ENCODE measurements around the gene EYA4. TPM values are rescaled to one million over a fixed set of nuclear protein-coding genes. Genes with fewer than 3 reads are reported as not detected.
A peak's percentile ranks its signal among the peaks of the same experiment; 100 is the strongest.

EYA4 gene, protein sequence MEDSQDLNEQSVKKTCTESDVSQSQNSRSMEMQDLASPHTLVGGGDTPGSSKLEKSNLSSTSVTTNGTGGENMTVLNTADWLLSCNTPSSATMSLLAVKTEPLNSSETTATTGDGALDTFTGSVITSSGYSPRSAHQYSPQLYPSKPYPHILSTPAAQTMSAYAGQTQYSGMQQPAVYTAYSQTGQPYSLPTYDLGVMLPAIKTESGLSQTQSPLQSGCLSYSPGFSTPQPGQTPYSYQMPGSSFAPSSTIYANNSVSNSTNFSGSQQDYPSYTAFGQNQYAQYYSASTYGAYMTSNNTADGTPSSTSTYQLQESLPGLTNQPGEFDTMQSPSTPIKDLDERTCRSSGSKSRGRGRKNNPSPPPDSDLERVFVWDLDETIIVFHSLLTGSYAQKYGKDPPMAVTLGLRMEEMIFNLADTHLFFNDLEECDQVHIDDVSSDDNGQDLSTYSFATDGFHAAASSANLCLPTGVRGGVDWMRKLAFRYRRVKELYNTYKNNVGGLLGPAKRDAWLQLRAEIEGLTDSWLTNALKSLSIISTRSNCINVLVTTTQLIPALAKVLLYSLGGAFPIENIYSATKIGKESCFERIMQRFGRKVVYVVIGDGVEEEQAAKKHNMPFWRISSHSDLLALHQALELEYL
- polyA plus RNA-seq (ENCODE audit: insufficient read length in 4 of 4), result 10 to 100 TPM in 3 of 4 donors, 1 to 10 TPM in 1; 9.3 to 19.3 (median 17.9) TPM

DNA sequence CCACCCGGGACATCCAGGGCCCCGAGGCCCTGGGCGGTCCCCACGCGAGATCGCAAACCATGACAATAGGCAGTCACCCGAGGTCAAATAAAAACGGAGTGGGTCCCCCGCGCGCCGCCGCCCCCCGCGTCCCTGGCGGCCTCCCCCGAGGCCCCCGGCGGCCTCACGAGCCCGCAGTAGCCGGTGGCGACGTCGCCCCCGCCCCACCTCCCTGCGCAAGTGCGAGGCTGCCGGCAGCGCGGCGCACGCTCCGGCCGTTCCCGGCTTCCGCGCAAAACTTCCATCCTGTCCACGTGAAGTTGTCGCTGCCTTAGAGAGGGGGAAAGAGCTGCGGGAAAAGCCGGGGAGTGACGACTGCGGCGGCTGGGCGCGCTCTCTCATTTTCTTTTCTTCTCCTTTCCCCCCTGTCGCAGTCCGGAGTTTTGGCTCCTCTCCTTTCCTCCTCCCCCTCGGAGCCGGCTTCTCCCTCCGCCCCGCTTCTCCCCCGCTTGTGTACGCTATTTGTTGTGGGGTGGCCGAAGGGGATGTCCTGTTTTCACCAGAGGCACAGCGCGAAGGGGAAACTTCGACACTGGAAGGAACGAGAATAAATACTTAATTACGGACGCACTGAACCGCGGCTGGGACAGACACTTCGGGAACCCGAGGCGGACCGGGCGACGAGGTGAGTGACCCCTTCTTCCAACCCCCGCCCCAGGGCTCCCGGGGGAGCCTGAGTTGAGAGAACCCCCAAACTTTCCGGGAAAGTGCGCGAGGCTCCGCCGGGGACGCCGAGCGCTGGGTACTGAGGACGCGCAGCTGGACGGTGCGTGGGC is at the start of gene EYA4:
Gene EYA4 (plus strand): TSS at position 272 of the 815 bp plus-strand sequence. CDS start 33,424 bp downstream, outside the sequence.
- DNase-seq (ENCODE audit: low read depth in 4 of 4, low spot score in 3 of 4), result peak; percentile 19 to 49 (median 34)

DNA sequence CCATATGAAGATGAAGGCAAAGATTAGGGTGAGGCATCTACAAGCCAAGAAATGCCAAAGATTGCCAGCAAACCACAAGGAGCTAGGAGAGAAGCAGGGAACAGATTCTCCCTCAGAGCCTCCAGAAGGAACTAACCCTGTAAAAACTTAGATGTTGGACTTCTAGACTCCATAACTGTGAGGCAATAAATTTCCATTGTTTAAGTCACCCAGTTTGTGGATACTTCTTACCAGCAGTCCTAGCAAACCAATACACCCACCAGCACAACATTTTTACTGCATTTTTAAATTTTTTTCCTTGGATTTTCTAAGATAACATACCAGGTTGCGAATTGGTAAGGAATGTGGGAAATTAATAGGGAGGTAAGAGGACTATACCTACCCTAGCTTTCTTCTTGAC is 47.8 kb upstream of the EYA4 start:
- no peak for DNase-seq (ENCODE audit: low read depth in 4 of 4, low spot score in 3 of 4)

DNA sequence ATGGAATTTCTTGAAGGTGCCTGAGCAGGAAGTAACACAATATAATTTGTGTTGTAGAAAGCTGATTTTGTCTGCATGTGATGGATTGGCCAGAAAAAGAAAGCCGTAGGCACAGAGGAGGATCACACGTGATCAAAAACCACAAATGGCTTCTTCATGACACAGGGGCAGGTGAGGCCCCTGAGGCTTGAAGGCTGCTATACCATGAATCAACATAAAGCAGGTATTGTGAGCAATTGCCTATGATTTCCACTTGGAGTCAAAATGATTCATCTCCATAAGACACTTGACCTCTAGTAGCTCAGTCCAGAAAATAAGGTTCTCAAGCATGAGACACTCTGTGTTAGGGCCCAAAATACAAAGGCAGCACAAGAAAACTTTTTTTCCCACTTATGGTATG is 42.4 kb upstream of the EYA4 start:
- DNase-seq (ENCODE audit: low read depth in 4 of 4, low spot score in 3 of 4), result no peak

DNA sequence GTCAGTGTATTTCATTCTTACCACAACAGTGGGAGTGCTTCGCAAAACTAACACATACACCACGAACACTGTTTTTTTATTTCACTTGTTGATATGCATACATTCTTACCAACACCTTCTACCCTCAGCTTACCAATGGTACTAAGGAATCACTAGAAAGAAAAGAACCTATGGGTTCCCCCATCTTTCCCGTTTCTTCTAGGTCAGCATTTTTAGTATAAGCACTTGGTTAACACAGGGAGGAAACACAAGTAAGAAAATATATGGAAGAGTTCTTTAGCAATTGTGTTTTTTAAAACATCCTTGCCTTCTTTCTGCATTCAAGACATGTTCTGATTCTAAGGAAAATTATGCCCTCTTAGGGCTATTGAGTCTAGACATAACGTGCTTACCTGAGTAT is 39.9 kb upstream of the EYA4 start:
- no peak for DNase-seq (ENCODE audit: low read depth in 4 of 4, low spot score in 3 of 4)

DNA sequence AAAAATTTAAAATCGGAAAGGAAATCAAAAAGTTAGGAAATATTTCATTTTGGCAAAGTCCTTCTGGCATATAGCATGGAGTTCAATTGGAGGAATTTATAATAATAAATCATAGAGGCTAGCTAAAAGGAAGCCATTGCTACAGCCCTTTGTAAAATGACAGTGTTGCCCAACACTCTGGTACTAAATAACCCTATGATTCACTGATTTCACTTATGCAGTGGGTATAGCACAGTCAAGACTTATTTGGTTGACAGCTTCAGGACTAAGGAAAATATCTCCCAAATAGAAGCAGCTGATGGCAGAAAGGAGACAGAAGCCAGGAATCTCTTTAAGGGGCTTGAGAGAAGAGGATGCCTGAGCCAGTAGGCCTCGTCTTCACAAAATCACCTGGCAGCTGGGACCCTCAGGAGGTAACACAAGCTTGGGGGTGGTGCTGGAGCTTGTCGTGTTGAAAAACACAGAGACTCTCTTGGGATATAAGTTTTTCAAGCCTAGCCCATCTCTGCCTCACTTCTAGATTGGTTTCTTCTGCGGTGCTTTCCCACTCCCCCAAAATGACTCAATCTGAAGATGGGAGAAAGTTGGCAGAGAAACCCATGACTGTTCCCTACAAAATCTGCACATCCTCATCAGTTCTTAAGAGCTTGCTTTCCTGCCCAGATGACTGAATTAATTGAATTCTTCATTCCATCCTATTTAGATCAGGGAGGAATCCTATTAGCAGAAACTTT is 38.4 kb upstream of the EYA4 start:
- no peak for DNase-seq (ENCODE audit: low read depth in 4 of 4, low spot score in 3 of 4)

DNA sequence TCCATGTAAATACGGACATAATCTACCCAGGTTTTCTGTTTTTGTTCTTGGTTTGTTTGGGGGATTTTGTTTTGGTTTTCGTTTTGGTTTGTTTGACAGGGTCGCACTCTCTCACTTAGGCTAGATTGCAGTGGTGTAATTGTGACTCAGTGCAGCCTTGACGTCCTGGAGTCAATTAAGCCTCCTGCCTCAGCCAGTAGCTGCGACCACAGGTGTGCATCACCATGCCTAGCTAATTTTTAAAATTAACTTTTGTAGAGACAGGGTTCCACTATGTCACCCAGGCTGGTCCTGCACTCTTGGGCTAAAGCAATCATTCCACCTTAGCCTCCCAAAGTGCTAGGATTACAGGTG is 37.8 kb upstream of the EYA4 start:
- DNase-seq (ENCODE audit: low read depth in 4 of 4, low spot score in 3 of 4), result no peak

DNA sequence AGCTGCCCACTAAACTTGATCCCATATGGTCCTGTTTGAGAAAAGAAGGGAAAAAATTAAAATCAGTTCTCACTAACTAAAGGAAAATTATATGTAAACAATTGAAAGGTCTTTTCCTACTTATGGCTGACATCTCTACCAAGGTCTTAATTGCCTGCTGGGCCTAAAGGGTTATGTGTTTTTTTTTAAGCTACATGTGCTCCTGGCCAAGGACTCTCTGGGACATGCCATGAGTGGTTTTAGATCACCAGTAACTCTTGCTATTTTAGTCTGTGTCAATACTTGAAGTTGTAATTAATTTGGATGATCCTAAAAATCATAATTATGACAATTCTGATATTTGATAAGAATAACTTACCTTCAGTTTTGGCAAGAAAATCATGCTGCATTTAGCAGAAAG is 35.9 kb upstream of the EYA4 start:
- no peak for DNase-seq (ENCODE audit: low read depth in 4 of 4, low spot score in 3 of 4)

DNA sequence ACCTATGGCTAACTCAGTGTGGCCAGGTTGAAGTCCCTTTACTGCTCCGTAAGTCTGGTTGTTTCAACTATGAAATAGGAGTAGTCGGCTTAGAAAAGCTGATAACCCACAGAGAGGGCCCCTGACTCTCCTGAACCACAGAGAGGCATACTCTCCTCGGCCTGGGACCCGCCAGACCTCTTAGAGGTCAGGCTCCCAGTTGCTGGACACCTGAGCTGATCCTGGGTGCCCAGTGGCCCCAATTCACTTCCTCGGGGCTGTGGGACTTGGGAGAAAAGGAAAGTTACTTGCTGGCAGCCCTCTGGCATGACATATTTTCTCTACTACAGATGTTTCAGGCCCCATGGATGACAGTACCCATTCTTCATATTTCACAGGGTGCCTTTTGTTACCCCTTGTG is 34.2 kb upstream of the EYA4 start:
- no peak for DNase-seq (ENCODE audit: low read depth in 4 of 4, low spot score in 3 of 4)

DNA sequence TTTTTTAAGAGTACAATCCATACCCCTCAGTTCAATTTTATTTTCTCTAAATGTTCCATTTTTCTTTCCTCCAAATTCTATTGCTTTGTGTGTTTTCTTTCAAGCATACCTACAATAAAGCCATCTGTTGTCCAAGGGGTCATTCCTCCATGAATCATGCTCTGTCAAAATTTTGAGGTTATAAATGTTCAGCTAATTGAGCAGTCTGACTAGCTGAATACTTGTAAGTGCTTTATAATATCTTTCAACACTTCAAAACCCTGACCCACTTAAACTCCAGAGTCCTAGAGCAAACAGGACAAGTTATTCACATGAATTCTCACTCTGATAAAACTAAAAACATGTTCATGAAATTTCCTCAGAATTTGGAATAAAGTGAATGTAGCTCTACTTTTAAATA is 33.4 kb upstream of the EYA4 start:
- DNase-seq (ENCODE audit: low read depth in 4 of 4, low spot score in 3 of 4), result no peak

DNA sequence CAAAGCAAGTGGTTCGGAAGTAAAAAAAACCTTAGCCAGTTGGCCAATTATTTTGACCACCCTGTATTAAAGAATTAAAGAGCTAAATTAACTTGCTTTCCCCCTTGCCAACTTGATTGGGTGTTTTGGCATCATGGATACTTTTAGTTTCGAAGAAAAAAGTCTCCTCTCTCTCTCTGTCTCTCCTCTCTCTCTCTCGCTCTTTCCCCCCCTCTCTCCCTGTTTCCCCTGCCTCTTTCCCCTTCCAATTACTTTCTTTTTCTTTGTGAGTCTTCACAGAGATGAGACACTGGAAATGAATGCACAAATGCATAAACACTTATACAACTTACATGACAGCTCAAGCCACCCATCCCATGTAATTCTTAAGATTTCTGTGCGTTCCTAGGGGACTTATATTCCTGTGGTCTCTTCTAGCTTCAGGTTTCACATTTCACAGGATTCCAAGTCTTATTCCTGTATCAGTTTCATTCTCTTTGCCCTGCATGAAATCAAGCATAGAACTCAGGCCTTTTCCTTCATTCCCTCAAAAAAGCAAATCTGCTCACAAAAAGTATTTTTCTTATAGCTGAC is 32.9 kb upstream of the EYA4 start:
- DNase-seq (ENCODE audit: low read depth in 4 of 4, low spot score in 3 of 4), result no peak

DNA sequence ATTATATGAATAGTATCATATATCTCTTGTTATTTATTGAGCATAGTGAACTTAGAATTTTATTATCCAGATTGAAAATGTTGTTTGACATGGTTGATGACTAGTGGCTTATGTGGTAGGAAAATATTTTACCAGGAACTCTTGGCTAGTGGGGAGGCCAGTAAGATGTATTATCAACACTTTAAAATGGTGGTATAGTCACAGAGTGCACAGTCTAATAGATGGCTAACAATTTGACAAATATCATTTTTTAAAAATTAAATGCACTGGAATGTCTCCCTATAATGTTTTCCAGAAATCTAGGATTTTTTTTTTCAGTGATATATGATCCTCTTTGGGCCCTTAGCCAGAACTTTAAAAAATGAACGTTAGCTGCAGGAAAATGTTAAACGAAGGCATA is 26.9 kb upstream of the EYA4 start:
- no peak for DNase-seq (ENCODE audit: low read depth in 4 of 4, low spot score in 3 of 4)

DNA sequence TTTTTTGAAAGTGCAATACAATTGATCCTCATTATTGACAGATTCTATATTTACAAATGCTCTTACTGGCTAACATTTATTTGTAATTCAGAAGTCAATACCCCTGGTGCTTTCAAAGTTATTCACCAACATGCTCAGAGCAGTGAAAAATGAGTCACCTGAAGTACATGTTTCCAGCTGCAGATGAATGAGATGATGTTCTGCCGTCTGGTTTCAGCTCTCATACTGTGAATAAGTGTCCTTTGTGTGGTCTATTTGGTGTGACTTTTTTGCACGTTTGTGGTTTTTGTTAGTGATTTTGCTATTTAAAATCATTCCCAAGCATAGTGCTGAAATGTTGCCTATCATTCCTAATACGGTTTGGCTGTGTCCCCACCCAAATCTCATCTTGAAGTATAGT is 22.3 kb upstream of the EYA4 start:
- DNase-seq (ENCODE audit: low read depth in 4 of 4, low spot score in 3 of 4), result no peak

DNA sequence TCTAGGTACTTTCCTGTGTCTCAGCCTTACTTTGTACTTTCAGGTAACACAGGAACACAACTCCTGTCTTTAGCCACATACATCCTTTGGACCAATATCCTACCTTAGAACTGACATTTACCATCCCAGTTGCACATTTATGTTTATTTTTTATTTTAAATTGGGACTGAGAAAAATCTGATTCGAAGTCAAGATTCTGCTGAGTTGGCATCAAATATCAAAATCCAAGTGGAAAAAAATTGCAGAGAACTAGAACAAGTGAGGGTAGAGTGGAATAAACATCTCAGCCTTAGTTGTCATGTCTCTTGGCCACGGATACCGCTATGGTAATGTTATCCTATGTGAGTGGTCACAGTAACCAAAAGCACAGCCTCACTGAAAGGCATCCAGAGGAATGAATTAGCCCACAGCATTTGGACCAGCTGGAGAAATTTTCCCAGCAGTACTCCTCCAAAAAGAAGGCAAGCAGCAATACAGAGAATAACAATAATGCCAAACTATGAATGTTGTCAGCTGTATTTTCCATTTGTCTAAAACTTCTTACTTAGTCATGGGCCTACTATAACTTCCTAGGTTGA is 17.6 kb upstream of the EYA4 start:
- DNase-seq (ENCODE audit: low read depth in 4 of 4, low spot score in 3 of 4), result no peak

DNA sequence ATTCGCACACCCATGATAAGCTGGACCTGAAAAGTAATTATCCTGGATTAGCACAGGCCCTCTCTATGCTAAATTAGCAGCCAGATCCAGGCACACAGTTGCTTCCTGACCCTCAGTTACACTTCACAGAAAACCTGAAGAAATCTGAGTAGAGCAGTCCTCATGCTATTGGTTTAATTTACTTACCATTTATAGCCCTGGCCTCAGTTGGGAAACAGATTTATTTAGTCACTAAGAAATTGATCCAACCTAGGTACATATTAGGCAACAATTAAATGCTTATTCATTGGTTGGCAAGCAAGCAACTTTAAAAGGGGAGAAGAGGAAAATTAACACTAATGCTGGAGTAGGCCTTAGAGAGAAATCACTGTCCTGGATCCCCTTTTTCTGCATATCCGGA is 15.6 kb upstream of the EYA4 start:
- DNase-seq (ENCODE audit: low read depth in 4 of 4, low spot score in 3 of 4), result no peak

DNA sequence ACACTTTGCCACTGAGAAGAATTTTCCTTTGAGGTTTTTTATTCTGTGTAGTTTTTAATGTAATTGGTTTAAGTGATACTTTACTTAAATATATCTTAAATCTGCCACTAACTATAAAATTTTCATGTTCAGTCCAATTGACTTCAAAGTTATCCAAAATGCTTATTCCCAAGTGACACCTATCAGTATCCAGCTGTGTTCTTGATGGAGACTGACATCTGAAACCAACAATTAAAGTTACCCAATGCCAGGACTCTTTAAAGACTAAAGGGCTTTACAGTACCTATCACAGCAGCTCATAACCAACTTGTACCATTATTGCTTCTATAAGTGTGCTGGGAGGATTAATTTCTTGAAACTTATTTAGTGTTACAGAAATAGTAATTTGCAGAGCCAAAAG is 13.8 kb upstream of the EYA4 start:
- DNase-seq (ENCODE audit: low read depth in 4 of 4, low spot score in 3 of 4), result no peak

DNA sequence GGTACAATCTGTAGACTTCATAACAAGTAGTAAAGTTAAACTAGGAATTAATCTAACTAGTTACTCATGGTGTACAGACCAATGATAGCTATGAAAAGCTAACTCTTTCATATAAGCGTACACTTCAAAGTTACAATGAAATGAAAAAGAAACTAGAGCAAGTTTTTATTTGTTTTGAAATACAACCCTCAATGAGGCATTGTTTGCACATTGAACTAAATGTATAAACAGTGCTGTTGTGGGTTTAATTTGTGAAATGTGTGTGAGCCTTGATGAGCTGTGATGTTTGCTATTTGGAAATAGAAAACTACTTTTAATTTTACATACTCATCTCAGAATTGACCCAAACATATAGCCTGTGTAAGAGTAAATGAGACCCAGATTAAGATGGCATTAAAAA is 11.1 kb upstream of the EYA4 start:
- no peak for DNase-seq (ENCODE audit: low read depth in 4 of 4, low spot score in 3 of 4)

DNA sequence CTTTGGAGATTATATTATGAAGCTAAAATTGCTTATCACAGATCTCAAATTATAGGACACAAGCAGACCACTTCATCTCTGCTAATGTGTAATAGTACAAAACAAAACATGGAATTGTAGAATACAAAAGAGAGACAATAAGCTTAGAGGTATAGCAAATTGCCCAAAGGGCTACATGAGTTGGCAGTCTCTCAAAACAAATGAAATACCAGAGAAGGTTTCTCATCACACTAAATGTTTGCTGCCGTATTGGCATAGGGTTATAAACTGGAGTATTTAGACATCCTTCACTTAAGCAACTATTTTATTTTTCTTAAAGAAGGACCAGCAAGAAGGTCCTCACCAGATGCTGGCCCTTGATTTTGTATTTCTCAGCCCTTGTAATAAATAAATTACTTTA is 5.9 kb upstream of the EYA4 start:
- DNase-seq (ENCODE audit: low read depth in 4 of 4, low spot score in 3 of 4), result no peak

DNA sequence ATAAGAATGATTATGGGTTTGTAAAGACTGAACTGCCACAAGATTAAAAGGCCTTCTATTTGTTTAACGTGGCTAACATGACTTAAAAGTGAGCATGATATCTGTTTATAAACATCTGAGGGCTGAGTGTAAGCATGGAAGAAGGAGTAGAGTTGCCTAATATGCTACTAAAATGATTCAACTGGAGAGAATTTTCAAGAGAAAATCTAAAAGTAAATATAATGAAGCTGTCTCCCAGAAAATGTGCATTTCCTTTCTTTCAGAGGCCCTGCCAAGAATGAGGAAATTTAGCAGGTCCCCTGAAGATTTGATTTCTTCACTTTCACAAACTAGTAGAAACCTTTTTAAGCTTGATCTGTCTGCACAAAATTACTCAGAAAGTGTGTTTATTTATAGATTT is 4.2 kb upstream of the EYA4 start:
- DNase-seq (ENCODE audit: low read depth in 4 of 4, low spot score in 3 of 4), result no peak

DNA sequence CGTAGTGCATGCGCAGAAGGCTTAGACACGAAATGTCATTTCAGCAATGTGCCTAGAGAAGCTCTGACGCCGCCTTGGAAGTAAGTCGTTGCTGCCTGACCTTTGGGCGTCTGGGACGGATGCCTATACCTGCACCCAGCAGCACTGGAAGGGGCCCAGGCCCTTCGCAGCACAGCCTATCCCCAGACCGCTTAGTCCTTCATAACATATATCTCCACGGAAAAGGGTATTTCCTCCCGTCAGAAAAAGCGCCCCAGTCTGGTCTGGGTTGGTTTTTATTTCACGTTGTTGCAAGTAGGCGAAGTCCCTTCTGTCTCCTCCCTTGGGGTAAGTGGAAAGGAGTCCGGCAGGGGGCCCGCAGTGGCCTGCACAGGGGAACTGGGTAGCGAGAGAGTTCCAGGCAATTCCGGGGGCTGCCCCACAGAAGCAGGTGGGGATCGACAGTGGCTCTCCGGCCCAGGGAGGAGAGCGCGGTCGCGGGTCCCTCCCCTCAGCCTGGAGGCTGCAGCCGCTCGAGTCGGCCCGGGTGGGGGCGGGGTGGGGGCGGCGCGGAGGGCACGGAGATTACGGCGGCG is 559 bp upstream of the EYA4 start:
- peak in 2 of 4 donors; percentile 23 to 29 for DNase-seq (ENCODE audit: low read depth in 4 of 4, low spot score in 3 of 4)

All from right renal pelvis (tissue), 4 donors.